GM18520 (cell line): ENCODE data around the gene PPP1R1B.

Source experiments
- ATAC-seq: cut with Tn5 transposase; IDR thresholded peaks from one replicate; pipeline ENCODE4 v1.9.1; 2021; ENCODE audit not compliant: unreplicated experiment

Gene PPP1R1B

DNA sequence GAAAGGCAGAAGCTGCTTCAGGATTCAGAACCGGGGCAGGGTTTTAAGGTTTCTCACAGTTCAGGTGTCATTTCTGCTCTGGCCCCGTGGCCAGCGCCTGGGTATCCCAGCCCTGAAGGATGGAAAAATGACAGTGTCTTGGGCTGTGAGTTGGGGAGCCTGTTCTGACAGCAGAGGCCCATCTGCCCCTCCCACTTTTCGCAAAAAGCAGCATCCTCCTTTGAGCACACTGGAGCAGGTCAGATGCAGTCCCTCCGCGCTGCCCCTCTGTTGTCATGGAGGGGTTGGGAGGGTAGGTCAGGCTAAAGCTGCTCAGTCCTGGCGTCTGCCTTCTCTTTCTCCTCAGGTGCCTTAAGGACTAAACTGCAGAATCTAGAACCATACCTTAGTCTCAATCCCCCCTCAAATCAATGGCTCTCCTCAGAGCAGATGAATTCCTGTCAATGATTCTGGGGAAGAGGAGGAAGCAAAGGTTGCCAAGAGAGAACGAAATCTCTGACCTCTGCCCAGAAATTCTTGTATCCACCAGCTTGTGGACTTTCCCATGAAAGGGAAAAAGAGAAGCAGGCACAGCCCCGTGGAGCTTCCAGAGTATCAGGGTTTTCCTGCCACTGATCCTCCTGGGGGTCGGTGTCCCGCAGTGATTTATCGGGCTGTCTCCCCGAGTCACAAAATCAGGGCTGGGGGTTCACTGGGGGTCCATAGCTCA is 26.3 kb upstream of the PPP1R1B start:
- ATAC-seq, result no peak

GRCh38 chr17:39600997-39601597 is 25.7 kb upstream of the PPP1R1B start:
- no peak for ATAC-seq

DNA sequence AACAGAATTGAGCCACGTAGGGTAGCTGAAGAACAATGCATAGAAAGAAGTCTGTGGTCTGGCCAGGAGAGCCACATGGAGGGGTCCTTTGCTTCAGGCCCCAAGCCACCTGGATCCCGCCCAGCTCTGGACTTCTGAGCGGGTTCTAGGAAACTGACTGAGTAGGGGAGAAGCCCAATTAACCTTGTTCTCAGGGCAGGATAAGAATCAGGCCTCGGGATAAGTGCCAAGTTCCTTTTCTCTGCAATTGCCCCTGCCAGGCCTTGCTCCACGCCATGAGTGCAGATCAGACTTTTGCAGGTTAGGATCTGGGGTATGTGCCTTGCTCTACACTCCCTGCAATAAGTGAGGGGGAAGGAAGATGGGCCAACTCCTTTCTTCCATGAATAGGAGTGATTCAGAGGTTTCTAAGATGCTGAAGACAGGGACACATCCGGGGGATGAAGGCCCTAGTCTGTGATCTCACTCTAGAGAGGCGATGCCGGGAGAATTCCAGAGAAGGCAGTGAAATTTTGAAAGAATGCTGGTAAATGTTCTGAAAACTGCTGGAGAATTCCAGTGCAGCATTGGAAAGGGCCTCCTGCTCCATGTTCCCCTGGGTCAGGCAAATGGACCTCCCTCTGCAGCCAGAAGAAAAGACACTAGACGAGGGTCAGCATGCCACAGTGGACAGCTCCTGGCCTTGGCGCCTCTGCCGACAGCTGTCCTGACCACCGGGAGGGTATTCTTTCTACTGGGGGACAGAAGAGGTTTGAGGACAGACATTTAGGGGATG is 24.8 kb upstream of the PPP1R1B start:
- ATAC-seq, result no peak

DNA sequence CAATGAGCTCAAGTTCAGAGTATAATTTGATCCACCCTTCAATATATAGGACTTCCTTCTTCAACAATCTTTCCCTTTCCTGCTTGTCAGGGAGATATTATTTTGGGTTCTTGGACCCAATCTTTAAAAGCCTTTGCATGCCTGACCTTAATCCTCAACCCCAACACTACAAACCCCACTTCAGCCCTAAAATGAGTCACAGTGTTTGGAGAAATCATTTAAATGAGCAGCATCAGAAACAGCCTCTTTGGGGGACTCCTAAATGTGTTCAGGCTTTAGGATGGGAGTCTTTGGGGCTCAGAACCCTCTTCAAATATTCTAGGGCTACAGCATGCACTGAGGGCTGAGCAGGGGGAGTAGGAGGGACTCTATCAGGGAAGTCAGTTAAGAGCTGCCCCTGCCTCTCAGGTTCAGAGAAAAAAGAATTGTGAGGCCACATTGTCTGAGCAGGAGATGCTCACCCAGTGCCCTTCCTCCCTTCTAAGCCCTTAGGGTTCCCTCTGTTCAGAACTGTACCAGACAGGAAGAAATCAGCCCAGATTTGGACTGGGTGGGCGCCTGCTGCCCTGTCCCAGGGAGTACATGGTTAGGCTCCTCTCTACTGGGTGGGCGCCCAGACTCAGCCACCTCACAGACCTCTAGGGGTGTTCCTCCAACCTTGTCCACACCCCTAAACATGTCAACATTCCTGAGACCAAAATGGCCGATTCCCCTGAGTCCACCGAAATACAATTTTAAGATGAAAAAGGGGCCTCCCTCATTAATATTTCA is 24.0 kb upstream of the PPP1R1B start:
- ATAC-seq, result no peak

DNA sequence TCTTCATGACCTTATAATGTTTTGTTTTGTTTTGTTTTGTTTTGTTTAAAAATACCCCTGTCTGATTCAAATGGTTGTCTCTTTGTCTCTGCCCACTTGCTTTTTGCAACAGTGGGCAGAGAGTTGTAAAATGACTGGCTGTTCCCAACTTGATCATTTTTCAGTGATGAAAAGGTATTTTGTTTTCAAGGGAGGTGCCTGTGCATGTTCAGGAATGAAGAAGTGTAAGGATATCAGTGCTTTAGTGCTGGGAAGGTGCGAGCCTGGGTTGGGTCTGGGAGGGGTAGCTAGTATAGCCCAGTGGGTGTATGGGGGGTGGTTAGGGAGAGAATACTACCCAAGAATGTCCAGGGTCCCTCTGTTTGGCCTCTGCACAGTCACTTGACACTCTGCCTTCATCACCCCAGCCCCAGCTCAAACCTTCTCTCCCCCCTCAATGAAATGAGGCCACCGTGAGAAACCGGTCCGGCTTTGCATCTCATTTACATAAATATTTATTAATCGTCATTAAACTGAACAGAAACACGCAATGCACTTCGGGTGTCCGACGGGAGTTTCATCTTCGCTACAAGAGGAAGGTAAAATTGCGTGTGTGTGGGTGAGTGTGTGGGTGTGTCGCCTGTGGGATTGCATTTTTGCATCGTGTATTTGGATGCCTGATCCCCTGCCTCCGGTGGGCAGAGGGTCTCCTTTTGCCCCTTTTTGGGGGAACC is 23.3 kb upstream of the PPP1R1B start:
- no peak for ATAC-seq

GRCh38 chr17:39604911-39605491 is 21.8 kb upstream of the PPP1R1B start:
- no peak for ATAC-seq

- ATAC-seq, result no peak
Measured at GRCh38 chr17:39605492-39606433, 21.0 kb upstream of the PPP1R1B start.

- ATAC-seq, result no peak
Measured at GRCh38 chr17:39606434-39607056, 20.2 kb upstream of the PPP1R1B start.

DNA sequence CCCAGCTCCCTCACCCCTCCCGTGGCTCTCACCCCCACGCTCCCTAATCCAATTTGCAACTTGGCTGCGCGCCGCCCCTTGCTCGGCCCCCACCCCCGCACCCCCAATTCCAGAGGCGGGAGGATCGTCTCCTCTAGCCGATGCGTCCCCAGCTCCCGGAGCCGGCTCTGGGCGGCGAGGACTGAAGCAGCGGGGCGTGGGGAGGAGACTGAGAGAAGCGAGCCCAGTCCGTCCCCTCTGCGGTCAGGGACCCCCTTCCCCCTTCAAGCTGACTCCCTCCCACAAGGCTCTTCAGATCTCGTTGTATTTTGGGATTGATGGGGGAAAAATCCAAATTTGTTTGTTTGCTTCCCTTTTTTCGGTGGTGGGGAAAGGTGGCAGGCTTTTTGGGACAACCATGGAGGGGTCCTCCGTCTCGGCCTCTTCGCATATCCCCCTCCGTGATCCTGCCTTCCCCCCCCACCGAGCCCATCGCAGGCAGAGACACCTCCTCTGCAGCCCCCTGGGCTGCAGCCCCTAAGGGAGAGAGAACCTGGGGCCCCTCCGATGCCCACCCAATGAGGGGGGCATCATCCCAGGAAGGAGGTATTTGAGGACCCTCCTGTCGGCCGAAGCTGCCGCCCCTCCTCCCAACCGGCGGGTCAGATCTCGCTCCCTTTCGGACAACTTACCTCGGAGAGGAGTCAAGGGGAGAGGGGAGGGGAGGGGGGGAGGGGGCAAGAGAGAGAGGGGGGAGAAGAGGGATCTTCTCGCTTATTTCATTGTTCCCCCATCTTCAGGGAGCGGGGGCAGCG is 19.5 kb upstream of the PPP1R1B start:
- ATAC-seq, result no peak

DNA sequence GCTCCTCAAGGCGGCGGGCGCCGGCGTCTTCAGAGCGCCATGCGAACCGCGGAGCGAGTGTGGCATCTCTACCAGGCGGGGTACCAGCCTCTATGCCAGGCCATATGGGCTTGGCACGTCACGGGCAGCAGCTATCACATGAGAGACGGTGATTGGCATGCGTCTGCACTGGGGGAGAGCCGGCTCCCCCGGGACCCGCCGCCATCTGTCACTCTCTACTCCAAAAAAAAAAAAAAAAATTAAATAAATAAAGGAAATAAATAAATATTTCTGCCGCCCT is 19.0 kb upstream of the PPP1R1B start, which contains the start of gene NEUROD2:
Gene NEUROD2 (minus strand): TSS at position 70 of the 280 bp plus-strand sequence. CDS start 1,321 bp downstream, outside the sequence.
- no peak for ATAC-seq

GRCh38 chr17:39608142-39608981 is 18.4 kb upstream of the PPP1R1B start:
- no peak for ATAC-seq

GRCh38 chr17:39609416-39610025 is 17.2 kb upstream of the PPP1R1B start:
- no peak for ATAC-seq

GRCh38 chr17:39611401-39612112 is 15.2 kb upstream of the PPP1R1B start:
- no peak for ATAC-seq

DNA sequence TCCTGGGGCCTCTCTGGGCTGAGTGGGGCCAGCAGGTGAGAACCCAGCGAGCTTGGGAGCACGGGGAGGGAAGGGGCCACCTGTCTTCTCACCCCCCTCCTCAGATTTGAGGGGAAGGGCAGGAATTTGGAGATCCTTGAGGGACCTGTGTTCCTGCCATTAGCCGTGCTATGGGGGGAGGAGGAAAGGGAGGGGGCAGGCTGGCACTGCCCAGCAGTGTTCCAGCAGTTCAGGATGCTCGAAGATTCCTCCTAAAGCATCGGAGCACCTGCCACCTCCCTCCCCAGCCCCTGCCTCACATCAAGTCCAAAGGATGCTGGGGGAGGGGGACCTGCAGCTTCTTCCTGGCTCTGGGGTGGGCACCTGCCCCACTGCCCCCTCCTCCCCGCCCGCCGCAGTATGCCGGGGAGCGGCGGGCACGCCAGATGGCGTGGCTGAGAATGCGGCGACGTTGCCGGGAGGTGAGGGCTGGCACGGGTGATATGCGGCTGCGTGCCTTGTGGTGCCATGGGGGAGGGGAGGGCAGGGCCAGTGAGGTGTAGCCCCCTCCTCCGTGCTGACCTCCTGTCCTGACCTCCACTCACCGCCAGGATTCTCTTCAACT is 14.4 kb upstream of the PPP1R1B start:
- no peak for ATAC-seq

DNA sequence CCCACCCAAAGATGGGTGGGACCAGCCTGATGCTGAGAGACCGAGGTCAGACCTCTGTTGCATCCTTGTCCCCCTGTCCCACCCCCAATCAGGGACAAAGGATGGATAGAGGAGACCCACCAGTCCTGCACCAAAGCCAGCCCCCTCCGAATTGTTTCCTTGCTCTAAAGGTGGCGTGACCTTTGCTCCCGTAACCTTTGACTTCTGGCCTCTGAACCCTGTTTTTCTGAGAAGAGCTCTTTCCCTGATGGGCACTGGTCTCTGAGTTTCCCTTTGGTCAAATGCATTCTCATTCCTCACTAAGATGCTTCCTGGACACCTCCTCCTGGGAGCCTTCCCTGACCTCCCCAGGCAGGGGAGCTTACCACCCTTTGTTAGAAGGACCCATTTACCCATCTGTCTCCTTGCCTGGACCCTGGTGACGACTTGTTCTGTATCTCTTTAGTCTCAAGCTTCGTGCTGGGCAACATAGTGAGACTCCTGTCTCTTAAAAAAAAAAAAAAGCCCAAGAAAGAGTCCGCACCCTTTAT is 13.8 kb upstream of the PPP1R1B start:
- no peak for ATAC-seq
